Type B pancreatic cell (in vitro differentiated cells): ENCODE data around the gene LRBA. TPM values are rescaled to one million over a fixed set of nuclear protein-coding genes. Genes with fewer than 3 reads are reported as not detected.

ENCODE experiments used
- DNase-seq: peaks from one replicate; pipeline ENCODE4 v3.0.0; 2021; ENCODE audit warnings: mixed read lengths; ENCODE audit not compliant: unreplicated experiment; ENCODE audit errors: extremely low spot score
- H3K27ac Mint-ChIP-seq: 2 replicates; pipeline ENCODE4 v1.8.0; 2021; ENCODE audit warnings: mild to moderate bottlenecking, mixed read lengths
- H3K27me3 Mint-ChIP-seq: 2 replicates; pipeline ENCODE4 v1.8.0; 2021; ENCODE audit warnings: mixed read lengths
- H3K36me3 Mint-ChIP-seq: 2 replicates; pipeline ENCODE4 v1.8.0; 2021; ENCODE audit warnings: mixed read lengths
- H3K4me1 Mint-ChIP-seq: one replicate; pipeline ENCODE4 v1.8.0; 2021; ENCODE audit warnings: mixed read lengths; ENCODE audit not compliant: unreplicated experiment
- H3K4me3 Mint-ChIP-seq: 2 replicates; pipeline ENCODE4 v1.8.0; 2021; ENCODE audit warnings: mild to moderate bottlenecking, mixed read lengths
- H3K9me3 Mint-ChIP-seq: 2 replicates; pipeline ENCODE4 v1.8.0; 2021; ENCODE audit warnings: mixed read lengths
- total RNA-seq: library from RNA; stranded (reverse); gene quantifications from 2 replicates; pipeline ENCODE4 v1.2.1, GENCODE V29; 2021; ENCODE audit warnings: low replicate concordance
- TF ChIP-seq, protein P1 (sequence below): fragments of 200-600 bp; sonication (generic); conservative IDR thresholded peaks from 2 replicates; pipeline ENCODE4 v1.5.0; 2021; ENCODE audit warnings: antibody characterized with exemption, mild to moderate bottlenecking

Gene LRBA
- total RNA-seq, 1 donor from 2014 or later = 64.5 TPM

DNA sequence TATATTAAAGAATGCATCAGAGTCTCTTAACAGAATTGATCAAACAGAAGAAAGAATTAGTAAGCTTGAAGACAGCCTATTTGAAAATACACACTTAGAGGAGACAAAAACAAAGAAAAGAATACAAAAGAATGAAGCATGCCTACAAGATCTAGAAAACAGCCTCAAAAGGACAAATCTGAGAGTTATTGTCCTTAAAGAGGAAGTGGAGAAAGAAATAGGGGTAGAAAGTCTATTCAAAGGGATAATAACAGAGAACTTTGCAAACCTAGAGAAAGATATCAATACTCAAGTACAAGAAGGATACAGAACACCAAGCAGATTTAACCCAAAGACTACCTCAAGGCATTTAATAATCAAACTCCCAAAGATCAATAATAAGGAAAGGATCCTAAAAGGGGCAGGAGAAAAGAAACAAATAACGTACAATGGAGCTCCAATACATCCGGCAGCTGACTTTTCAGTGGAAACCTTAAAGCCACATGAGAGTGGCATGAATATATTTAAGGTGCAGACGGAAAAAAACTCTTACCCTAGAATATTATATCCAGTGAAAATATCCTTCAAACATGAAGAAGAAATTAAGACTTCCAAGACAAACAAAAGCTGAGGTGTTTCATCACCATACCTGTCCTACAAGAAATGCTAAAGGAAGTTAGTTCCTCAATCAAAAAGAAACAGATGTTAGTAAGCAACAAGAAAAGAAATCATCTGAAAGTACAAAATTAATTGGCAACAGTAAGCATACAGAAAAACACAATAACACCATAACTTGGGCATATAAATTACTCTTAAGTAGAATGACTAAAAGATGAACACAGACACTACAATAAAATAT lies 36.1 kb downstream of the LRBA start:
- TF ChIP-seq, protein P1, sequence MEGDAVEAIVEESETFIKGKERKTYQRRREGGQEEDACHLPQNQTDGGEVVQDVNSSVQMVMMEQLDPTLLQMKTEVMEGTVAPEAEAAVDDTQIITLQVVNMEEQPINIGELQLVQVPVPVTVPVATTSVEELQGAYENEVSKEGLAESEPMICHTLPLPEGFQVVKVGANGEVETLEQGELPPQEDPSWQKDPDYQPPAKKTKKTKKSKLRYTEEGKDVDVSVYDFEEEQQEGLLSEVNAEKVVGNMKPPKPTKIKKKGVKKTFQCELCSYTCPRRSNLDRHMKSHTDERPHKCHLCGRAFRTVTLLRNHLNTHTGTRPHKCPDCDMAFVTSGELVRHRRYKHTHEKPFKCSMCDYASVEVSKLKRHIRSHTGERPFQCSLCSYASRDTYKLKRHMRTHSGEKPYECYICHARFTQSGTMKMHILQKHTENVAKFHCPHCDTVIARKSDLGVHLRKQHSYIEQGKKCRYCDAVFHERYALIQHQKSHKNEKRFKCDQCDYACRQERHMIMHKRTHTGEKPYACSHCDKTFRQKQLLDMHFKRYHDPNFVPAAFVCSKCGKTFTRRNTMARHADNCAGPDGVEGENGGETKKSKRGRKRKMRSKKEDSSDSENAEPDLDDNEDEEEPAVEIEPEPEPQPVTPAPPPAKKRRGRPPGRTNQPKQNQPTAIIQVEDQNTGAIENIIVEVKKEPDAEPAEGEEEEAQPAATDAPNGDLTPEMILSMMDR = no peak
- Mint-ChIP-seq H3K9me3 (peaks cover 6% of the 10 kb centered on the region), H3K4me1 (peaks cover 9% of the 10 kb centered on the region), H3K27ac (no peak overlapping the region), H3K4me3 (no peak overlapping the region), H3K27me3 (no peaks in the 10 kb centered on the region), H3K36me3 (peaks cover 10% of the 10 kb centered on the region)
- DNase-seq = no peak

- H3K36me3 Mint-ChIP-seq = peaks cover 10% of the 10 kb centered on the region
- peaks cover 6% of the 10 kb centered on the region for H3K9me3 Mint-ChIP-seq
- no peak overlapping the region for H3K27ac Mint-ChIP-seq
- no peaks in the 10 kb centered on the region for H3K27me3 Mint-ChIP-seq
- TF ChIP-seq, protein P1 = peak; percentile 33
- peaks cover 14% of the 10 kb centered on the region for H3K4me1 Mint-ChIP-seq
- no peak for DNase-seq
- no peak overlapping the region for H3K4me3 Mint-ChIP-seq
These were observed 38.5 kb downstream of the LRBA start for GRCh38 chr4:150976478-150977118.

- Mint-ChIP-seq H3K27me3 (no peaks in the 10 kb centered on the region), H3K9me3 (no peaks in the 10 kb centered on the region), H3K36me3 (peaks cover 4% of the 10 kb centered on the region), H3K4me3 (no peak overlapping the region), H3K27ac (no peak overlapping the region), H3K4me1 (peaks cover 14% of the 10 kb centered on the region)
- TF ChIP-seq, protein P1 = no peak
- no peak for DNase-seq
These were observed 40.3 kb downstream of the LRBA start for GRCh38 chr4:150974750-150975149.

GRCh38 chr4:150974252-150974640 lies 40.8 kb downstream of the LRBA start:
- no peak overlapping the region for H3K4me3 Mint-ChIP-seq
- H3K27ac Mint-ChIP-seq = no peak overlapping the region
- no peaks in the 10 kb centered on the region for H3K9me3 Mint-ChIP-seq
- peaks cover 3% of the 10 kb centered on the region for H3K36me3 Mint-ChIP-seq
- no peak for DNase-seq
- H3K4me1 Mint-ChIP-seq = peaks cover 14% of the 10 kb centered on the region
- H3K27me3 Mint-ChIP-seq = no peaks in the 10 kb centered on the region
- TF ChIP-seq, protein P1 = no peak

DNA sequence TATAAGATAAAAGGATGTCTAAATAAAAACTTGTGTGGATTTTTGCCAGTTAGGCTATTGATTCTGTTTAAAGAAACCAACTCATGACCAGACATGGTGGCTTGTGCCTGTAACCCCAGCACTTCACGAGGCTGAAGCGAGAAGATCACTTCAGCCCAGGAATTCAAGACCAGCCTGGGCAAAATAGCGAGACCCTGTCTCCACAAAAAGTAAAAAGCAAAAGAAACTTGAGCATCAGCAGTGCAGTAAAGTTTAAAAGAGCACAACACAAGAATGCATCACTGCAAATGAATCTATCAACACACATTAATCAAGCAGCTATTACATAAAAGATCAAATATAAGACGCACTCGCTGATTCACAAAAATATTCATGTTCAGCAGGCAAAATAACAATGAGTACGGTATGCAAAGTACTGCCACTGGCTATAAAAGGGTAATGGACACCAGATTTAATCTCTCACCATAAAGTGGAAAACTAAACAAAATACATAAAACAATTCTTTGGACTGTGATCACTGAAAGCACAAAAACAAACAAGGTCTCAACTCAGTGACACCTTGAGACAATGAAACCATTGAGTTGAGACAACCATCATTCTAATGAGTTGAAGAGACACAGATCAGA lies 41.3 kb downstream of the LRBA start:
- Mint-ChIP-seq H3K36me3 (peaks cover 3% of the 10 kb centered on the region), H3K27ac (no peak overlapping the region), H3K27me3 (no peaks in the 10 kb centered on the region), H3K4me1 (peaks cover 14% of the 10 kb centered on the region), H3K9me3 (no peaks in the 10 kb centered on the region), H3K4me3 (no peak overlapping the region)
- TF ChIP-seq, protein P1 = no peak
- DNase-seq = no peak
